Endothelial cell of umbilical vein (primary cell): ENCODE data around the gene OPTN. TPM values are rescaled to one million over a fixed set of nuclear protein-coding genes. Genes with fewer than 3 reads are reported as not detected.

ENCODE experiments used
- BruUV-seq: library from RNA; stranded (reverse); fragments of 400-500 nt; replicated peaks from 2 replicates; lab custom pipeline; 2021; lab: Mats Ljungman, UMichigan
- CTCF ChIA-PET: fragments of 300-600, 350-600 bp; sonication (Branson Sonifier 250); formaldehyde crosslinking; loops from one replicate; lab custom pipeline; 2021; ENCODE audit warnings: antibody characterized with exemption, inconsistent platforms; lab: Charles Lee
- POLR2A ChIA-PET: fragments of 300-600, 350-600 bp; sonication (Branson Sonifier 250); formaldehyde crosslinking; loops from one replicate; lab custom pipeline; 2021; ENCODE audit warnings: antibody characterized with exemption, inconsistent platforms; lab: Charles Lee
- DNase-seq: peaks from one replicate; pipeline ENCODE4 v3.0.0-alpha.2; 2011; ENCODE audit warnings: low read depth, low spot score
- FAIRE-seq: peaks from 2 replicates; lab custom pipeline; 2011; peaks lifted over from hg19 to GRCh38; lab: Jason Lieb, UNC
- H2AFZ ChIP-seq: 2 replicates; pipeline ENCODE4 v1.6.0; 2012; ENCODE audit warnings: low read depth, low read length, control low read depth, inconsistent platforms
- H3K27ac ChIP-seq: 2 replicates; pipeline ENCODE4 v1.5.1; 2011; ENCODE audit warnings: low read depth, mild to moderate bottlenecking, control low read depth, low read length, moderate library complexity; ENCODE audit not compliant: insufficient read depth
- H3K27me3 ChIP-seq, 2 experiments: 2 replicates each; pipeline versions ENCODE4 v1.6.0 to v1.6.1; 2011; ENCODE audit warnings: low read length in 2 of 2, mixed read lengths in 1 of 2; ENCODE audit not compliant: control insufficient read depth in 2 of 2, insufficient read depth in 2 of 2
- H3K36me3 ChIP-seq, 2 experiments: 2 replicates in 1 of 2; 3 replicates in 1 of 2; pipeline ENCODE4 v1.5.1; 2011; ENCODE audit warnings: low read length in 2 of 2, mild to moderate bottlenecking in 1 of 2, moderate library complexity in 1 of 2; ENCODE audit not compliant: control insufficient read depth in 2 of 2, insufficient read depth in 2 of 2; ENCODE audit errors: extremely low read depth in 1 of 2
- H3K4me1 ChIP-seq: 3 replicates; pipeline ENCODE4 v1.5.1; 2011; ENCODE audit warnings: mild to moderate bottlenecking, low read length; ENCODE audit not compliant: control insufficient read depth, insufficient read depth; ENCODE audit errors: extremely low read depth
- H3K4me2 ChIP-seq: 2 replicates; pipeline ENCODE4 v1.6.1; 2011; ENCODE audit warnings: low read length, control low read depth, mixed read lengths; ENCODE audit not compliant: insufficient read depth
- H3K4me3 ChIP-seq, 3 experiments: fragments of 200-600 bp in 1 of 3; sonication (generic), shearing (Covaris generic) in 1 of 3; replicated peaks in 1 of 3; 2 replicates each; pipeline ENCODE4 v1.5.1; 2011 to 2016; ENCODE audit warnings: control low read depth in 3 of 3, low read length in 3 of 3, mild to moderate bottlenecking in 2 of 3, inconsistent platforms in 1 of 3, low read depth in 1 of 3, moderate library complexity in 1 of 3; ENCODE audit not compliant: insufficient read depth in 1 of 3
- H3K79me2 ChIP-seq: 2 replicates; pipeline ENCODE4 v1.6.0; 2012; ENCODE audit warnings: low read length, inconsistent platforms; ENCODE audit not compliant: control insufficient read depth, insufficient read depth
- H3K9ac ChIP-seq: replicated peaks from 2 replicates; pipeline ENCODE3; 2011; ENCODE audit warnings: low read length, control low read depth; ENCODE audit not compliant: insufficient read depth; ENCODE audit errors: extremely low read depth
- H3K9me1 ChIP-seq: replicated peaks from 3 replicates; pipeline ENCODE4 v1.6.0; 2011; ENCODE audit warnings: mild to moderate bottlenecking, low read length; ENCODE audit not compliant: control insufficient read depth, insufficient read depth; ENCODE audit errors: extremely low read depth
- H3K9me3 ChIP-seq: replicated peaks from 2 replicates; pipeline ENCODE4 v1.5.1; 2012; ENCODE audit warnings: low read length, inconsistent platforms; ENCODE audit not compliant: control insufficient read depth, insufficient read depth
- H4K20me1 ChIP-seq: replicated peaks from 2 replicates; pipeline ENCODE3; 2011; ENCODE audit warnings: mild to moderate bottlenecking, low read length; ENCODE audit not compliant: control insufficient read depth, insufficient read depth; ENCODE audit errors: extremely low read depth
- CTCF ChIP-seq, 2 donors: IDR thresholded peaks; 1 replicate in 1 of 2; 2 replicates in 1 of 2; pipeline ENCODE4 v1.5.1; 2011; ENCODE audit warnings: low read length in 2 of 2, mild to moderate bottlenecking in 2 of 2, moderate library complexity in 2 of 2, control low read depth in 1 of 2, inconsistent platforms in 1 of 2, low read depth in 1 of 2; ENCODE audit not compliant: insufficient read depth in 1 of 2; ENCODE audit errors: extremely low read depth in 1 of 2
- MYC ChIP-seq: IDR thresholded peaks from one replicate; pipeline ENCODE4 v1.6.1; 2011; ENCODE audit warnings: mild to moderate bottlenecking, low read depth, low read length
- POLR2A ChIP-seq: IDR thresholded peaks from 2 replicates; pipeline ENCODE4 v1.6.1; 2012; ENCODE audit warnings: low read depth, mild to moderate bottlenecking, control low read depth, low read length
- POLR2AphosphoS5 ChIP-seq: IDR thresholded peaks from 2 replicates; pipeline ENCODE4 v1.6.1; 2012; ENCODE audit warnings: low read depth, mild to moderate bottlenecking, control low read depth, low read length, moderate library complexity; ENCODE audit not compliant: insufficient read depth
- dilution Hi-C: fragments of 300-500 bp; cut with MboI; formaldehyde crosslinking; loops from one replicate; pipeline ENCODE4 v1.15.0; 2019; ENCODE audit warnings: low sequenced_read_pairs; ENCODE audit not compliant: extremely low pct_ligation_motif_present
- intact Hi-C: fragments of 100-400 bp; cut with micrococcal nuclease; formaldehyde crosslinking; loops from one replicate; pipeline ENCODE4 v1.10.0; 2022
- polyA plus RNA-seq, 4 experiments: library from polyadenylated mRNA; depleted of rRNA in 3 of 4; stranded (reverse) in 3 of 4; unstranded in 1 of 4; fragments of >200 nt; gene quantifications; 2 replicates each; pipeline versions ENCODE4 v1.2.1 to v1.2.3, GENCODE V29; 2011 to 2012; ENCODE audit warnings: missing spikeins in 1 of 4
- total RNA-seq: library from RNA; stranded (reverse); gene quantifications from 2 replicates; pipeline ENCODE4 v1.2.3, GENCODE V29; 2021
- TF ChIP-seq, protein P1 (sequence below): IDR thresholded peaks from 2 replicates; pipeline ENCODE4 v1.6.1; 2011; ENCODE audit not compliant: insufficient read depth, insufficient read length

The OPTN gene
- total and polyA plus RNA-seq, 2 donors (not counting 3 experiments of a cell fraction or from before 2014, with no cell fraction given), result 22.7 to 94.2 TPM

- Histone ChIP-seq H2AFZ (peak within 1 kb of the TSS; percentile 90), H3K9me1 (no peaks in the 10 kb centered on the region), H3K27ac (peak within 1 kb of the TSS; percentile 52), H3K4me1 (peaks cover 13% of the 10 kb centered on the region), H3K27me3 (no peaks in the 10 kb centered on the region), H3K9me3 (no peaks in the 10 kb centered on the region), H3K79me2 (peaks cover 24% of the 10 kb centered on the region), H3K9ac (peak within 1 kb of the TSS; percentile 87), H4K20me1 (no peaks in the 10 kb centered on the region), H3K36me3 (no peaks in the 10 kb centered on the region), H3K4me3 (peak within 1 kb of the TSS; percentile 71 to 93 (median 85)), H3K4me2 (peak within 1 kb of the TSS; percentile 93)
- POLR2A ChIA-PET, result no interaction called here
- dilution Hi-C loops (no loop called here), intact Hi-C loops (loop anchor here (1.0 to 2.0 kb wide), 4 partner anchors 60 to 375 kb away; partner anchors contain the start of gene SEPHS1)
- DNase-seq, result peak; percentile 99
- peak; percentile 100 for FAIRE-seq
- TSS peak; percentile 55 for BruUV-seq
- CTCF ChIA-PET, result interaction anchor here (0.6 to 2.4 kb wide), 19 partner anchors 8 to 1071 kb away, joined by 3 to 50 read pairs (median 4); partner anchors contain the start of gene PHYH
- TF ChIP-seq, protein P1, sequence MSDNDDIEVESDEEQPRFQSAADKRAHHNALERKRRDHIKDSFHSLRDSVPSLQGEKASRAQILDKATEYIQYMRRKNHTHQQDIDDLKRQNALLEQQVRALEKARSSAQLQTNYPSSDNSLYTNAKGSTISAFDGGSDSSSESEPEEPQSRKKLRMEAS, result peak; percentile 58
- TF ChIP-seq POLR2AphosphoS5, result peak; percentile 78
- TF ChIP-seq CTCF (IDR thresholded peaks at IDR 0.05; ENCODE audit: extremely low read depth in 1 of 2, insufficient read depth in 1 of 2, low read depth in 1 of 2, low read length in 2 of 2), result peak; percentile 85 to 93
- no peak for TF ChIP-seq MYC
- TF ChIP-seq POLR2A, result peak; percentile 49
Measured at GRCh38 chr10:13160934-13161856, 61.2 kb downstream of the OPTN start, which contains the start of gene MCM10. Gene MCM10 (plus strand): TSS chr10:13161558. CDS start chr10:13164203, 2,645 bp downstream.
